ENCODE measurements around the gene DMD. TPM values are rescaled to one million over a fixed set of nuclear protein-coding genes. Genes with fewer than 3 reads are reported as not detected.
A peak's percentile ranks its signal among the peaks of the same experiment; 100 is the strongest.
"Not testable (repeated sequence)": the region's sequence is repeated elsewhere in the genome, so short reads cannot be mapped to it uniquely, and the experiment has no call there.

DMD gene
- total RNA-seq, 1 experiment from 2014 or later = 6.2 TPM

- DNase-seq (ENCODE audit: low read depth) = no peak
- in situ Hi-C loops (cut with HindIII; ENCODE audit: low pct_unique_long_range_greater_than_20kb, low sequenced_read_pairs) = no loop called here
Observed at GRCh38 chrX:32276153-32276552, 935.2 kb downstream of the DMD start.

- no peak for DNase-seq (ENCODE audit: low read depth)
- in situ Hi-C loops (cut with HindIII; ENCODE audit: low pct_unique_long_range_greater_than_20kb, low sequenced_read_pairs) = no loop called here
Observed at GRCh38 chrX:32269866-32270265, 941.5 kb downstream of the DMD start.

GRCh38 chrX:32268207-32268606 lies 943.1 kb downstream of the DMD start:
- DNase-seq (ENCODE audit: low read depth) = no peak
- in situ Hi-C loops (cut with HindIII; ENCODE audit: low pct_unique_long_range_greater_than_20kb, low sequenced_read_pairs) = no loop called here

- in situ Hi-C loops (cut with HindIII; ENCODE audit: low pct_unique_long_range_greater_than_20kb, low sequenced_read_pairs) = no loop called here
- no peak for DNase-seq (ENCODE audit: low read depth)
Observed at GRCh38 chrX:32267796-32268195, 943.6 kb downstream of the DMD start.

- in situ Hi-C loops (cut with HindIII; ENCODE audit: low pct_unique_long_range_greater_than_20kb, low sequenced_read_pairs) = not testable (repeated sequence)
- peak; percentile 1 for DNase-seq (ENCODE audit: low read depth)
Observed at GRCh38 chrX:32246675-32247074, 964.7 kb downstream of the DMD start.

GRCh38 chrX:32195611-32196010 lies 1015.7 kb downstream of the DMD start:
- in situ Hi-C loops (cut with HindIII; ENCODE audit: low pct_unique_long_range_greater_than_20kb, low sequenced_read_pairs) = no loop called here

GRCh38 chrX:32191316-32191715 lies 1020.0 kb downstream of the DMD start:
- in situ Hi-C loops (cut with HindIII; ENCODE audit: low pct_unique_long_range_greater_than_20kb, low sequenced_read_pairs) = no loop called here

More at GRCh38 chrX:32195611-32196010, 1015.7 kb downstream of the DMD start:
- DNase-seq (ENCODE audit: low read depth) = no peak

GRCh38 chrX:32185160-32185559 lies 1026.2 kb downstream of the DMD start:
- DNase-seq (ENCODE audit: low read depth) = no peak
- in situ Hi-C loops (cut with HindIII; ENCODE audit: low pct_unique_long_range_greater_than_20kb, low sequenced_read_pairs) = no loop called here

More at GRCh38 chrX:32191316-32191715, 1020.0 kb downstream of the DMD start:
- DNase-seq (ENCODE audit: low read depth) = no peak

GRCh38 chrX:32183066-32183465 lies 1028.3 kb downstream of the DMD start:
- in situ Hi-C loops (cut with HindIII; ENCODE audit: low pct_unique_long_range_greater_than_20kb, low sequenced_read_pairs) = no loop called here
- DNase-seq (ENCODE audit: low read depth) = no peak

GRCh38 chrX:32176510-32176909 lies 1034.8 kb downstream of the DMD start:
- in situ Hi-C loops (cut with HindIII; ENCODE audit: low pct_unique_long_range_greater_than_20kb, low sequenced_read_pairs) = no loop called here
- DNase-seq (ENCODE audit: low read depth) = no peak

GRCh38 chrX:32170481-32170880 lies 1040.9 kb downstream of the DMD start:
- no peak for DNase-seq (ENCODE audit: low read depth)
- in situ Hi-C loops (cut with HindIII; ENCODE audit: low pct_unique_long_range_greater_than_20kb, low sequenced_read_pairs) = no loop called here

- in situ Hi-C loops (cut with HindIII; ENCODE audit: low pct_unique_long_range_greater_than_20kb, low sequenced_read_pairs) = no loop called here
Observed at GRCh38 chrX:32155044-32155638, 1056.2 kb downstream of the DMD start.

GRCh38 chrX:32153585-32153984 lies 1057.8 kb downstream of the DMD start:
- in situ Hi-C loops (cut with HindIII; ENCODE audit: low pct_unique_long_range_greater_than_20kb, low sequenced_read_pairs) = no loop called here
- no peak for DNase-seq (ENCODE audit: low read depth)

More at GRCh38 chrX:32155044-32155638, 1056.2 kb downstream of the DMD start:
- no peak for DNase-seq (ENCODE audit: low read depth)

GRCh38 chrX:32150141-32150540 lies 1061.2 kb downstream of the DMD start:
- DNase-seq (ENCODE audit: low read depth) = no peak
- in situ Hi-C loops (cut with HindIII; ENCODE audit: low pct_unique_long_range_greater_than_20kb, low sequenced_read_pairs) = no loop called here

- in situ Hi-C loops (cut with HindIII; ENCODE audit: low pct_unique_long_range_greater_than_20kb, low sequenced_read_pairs) = no loop called here
Observed at GRCh38 chrX:32141841-32142240, 1069.5 kb downstream of the DMD start.

GRCh38 chrX:32139476-32139875 lies 1071.9 kb downstream of the DMD start:
- in situ Hi-C loops (cut with HindIII; ENCODE audit: low pct_unique_long_range_greater_than_20kb, low sequenced_read_pairs) = no loop called here
- no peak for DNase-seq (ENCODE audit: low read depth)

More at GRCh38 chrX:32141841-32142240, 1069.5 kb downstream of the DMD start:
- no peak for DNase-seq (ENCODE audit: low read depth)

- peak; percentile 1 for DNase-seq (ENCODE audit: low read depth)
- in situ Hi-C loops (cut with HindIII; ENCODE audit: low pct_unique_long_range_greater_than_20kb, low sequenced_read_pairs) = no loop called here
Observed at GRCh38 chrX:32137525-32137924, 1073.8 kb downstream of the DMD start.

GRCh38 chrX:32126997-32127396 lies 1084.4 kb downstream of the DMD start:
- in situ Hi-C loops (cut with HindIII; ENCODE audit: low pct_unique_long_range_greater_than_20kb, low sequenced_read_pairs) = no loop called here
- DNase-seq (ENCODE audit: low read depth) = no peak

- no peak for DNase-seq (ENCODE audit: low read depth)
- in situ Hi-C loops (cut with HindIII; ENCODE audit: low pct_unique_long_range_greater_than_20kb, low sequenced_read_pairs) = no loop called here
Observed at GRCh38 chrX:32118832-32119231, 1092.5 kb downstream of the DMD start.

- in situ Hi-C loops (cut with HindIII; ENCODE audit: low pct_unique_long_range_greater_than_20kb, low sequenced_read_pairs) = no loop called here
- no peak for DNase-seq (ENCODE audit: low read depth)
Observed at GRCh38 chrX:32116047-32116446, 1095.3 kb downstream of the DMD start.

All from Caki2 (cell line).